Measurements from ENCODE around the gene MYL1.

The MYL1 gene

GRCh38 chr2:210288408-210288807 lies 26.6 kb downstream of the MYL1 start:
- TF ChIP-seq REST (IDR thresholded peaks at IDR 0.05; ENCODE audit: insufficient replicate concordance, low read depth) (no peak), POLR2AphosphoS5 (IDR thresholded peaks at IDR 0.05; ENCODE audit: low read depth) (no peak), GABPA (IDR thresholded peaks at IDR 0.05; ENCODE audit: low read depth) (no peak), SPI1 (IDR thresholded peaks at IDR 0.05; ENCODE audit: borderline replicate concordance, low read depth) (no peak)
- TF ChIP-seq, protein P1, sequence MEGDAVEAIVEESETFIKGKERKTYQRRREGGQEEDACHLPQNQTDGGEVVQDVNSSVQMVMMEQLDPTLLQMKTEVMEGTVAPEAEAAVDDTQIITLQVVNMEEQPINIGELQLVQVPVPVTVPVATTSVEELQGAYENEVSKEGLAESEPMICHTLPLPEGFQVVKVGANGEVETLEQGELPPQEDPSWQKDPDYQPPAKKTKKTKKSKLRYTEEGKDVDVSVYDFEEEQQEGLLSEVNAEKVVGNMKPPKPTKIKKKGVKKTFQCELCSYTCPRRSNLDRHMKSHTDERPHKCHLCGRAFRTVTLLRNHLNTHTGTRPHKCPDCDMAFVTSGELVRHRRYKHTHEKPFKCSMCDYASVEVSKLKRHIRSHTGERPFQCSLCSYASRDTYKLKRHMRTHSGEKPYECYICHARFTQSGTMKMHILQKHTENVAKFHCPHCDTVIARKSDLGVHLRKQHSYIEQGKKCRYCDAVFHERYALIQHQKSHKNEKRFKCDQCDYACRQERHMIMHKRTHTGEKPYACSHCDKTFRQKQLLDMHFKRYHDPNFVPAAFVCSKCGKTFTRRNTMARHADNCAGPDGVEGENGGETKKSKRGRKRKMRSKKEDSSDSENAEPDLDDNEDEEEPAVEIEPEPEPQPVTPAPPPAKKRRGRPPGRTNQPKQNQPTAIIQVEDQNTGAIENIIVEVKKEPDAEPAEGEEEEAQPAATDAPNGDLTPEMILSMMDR (IDR thresholded peaks at IDR 0.05; ENCODE audit: insufficient read depth, low read length): no peak
- no peak overlapping the region for H3K27ac ChIP-seq (replicated peaks)
- DNase-seq (ENCODE audit: low read depth in 1 of 2, low spot score in 1 of 2): no peak
- no peak overlapping the region for H3K4me3 ChIP-seq (replicated peaks; ENCODE audit: insufficient read depth, low read length)
- peaks cover 3% of the 10 kb centered on the region for H3K27me3 ChIP-seq (ENCODE audit: insufficient read depth, poor library complexity, severe bottlenecking)

DNA sequence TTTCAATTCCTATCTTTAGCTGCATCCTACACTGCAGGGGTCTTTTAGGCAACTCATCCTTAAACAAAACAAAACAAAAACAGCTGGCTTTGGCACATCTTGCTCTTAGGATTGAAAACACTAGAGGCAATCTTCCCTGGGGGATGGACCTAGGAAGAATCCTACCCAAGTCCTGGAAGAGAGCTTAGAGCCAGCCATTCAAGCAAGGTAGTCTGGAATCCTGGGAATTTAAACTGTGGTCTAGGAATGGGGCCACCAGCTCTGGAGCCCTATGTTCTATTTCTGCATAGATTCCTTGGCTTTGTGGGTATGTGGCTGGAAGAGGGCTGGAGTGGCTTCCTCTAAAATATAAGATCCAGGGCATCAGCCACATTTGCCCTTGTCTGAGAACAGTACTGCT lies 27.7 kb downstream of the MYL1 start:
- no peak overlapping the region for H3K4me3 ChIP-seq (replicated peaks; ENCODE audit: insufficient read depth, low read length)
- H3K27ac ChIP-seq (replicated peaks): no peak overlapping the region
- no peak for DNase-seq (ENCODE audit: low read depth in 1 of 2, low spot score in 1 of 2)
- no peak for TF ChIP-seq GABPA (IDR thresholded peaks at IDR 0.05; ENCODE audit: low read depth)
- peaks cover 3% of the 10 kb centered on the region for H3K27me3 ChIP-seq (ENCODE audit: insufficient read depth, poor library complexity, severe bottlenecking)

DNA sequence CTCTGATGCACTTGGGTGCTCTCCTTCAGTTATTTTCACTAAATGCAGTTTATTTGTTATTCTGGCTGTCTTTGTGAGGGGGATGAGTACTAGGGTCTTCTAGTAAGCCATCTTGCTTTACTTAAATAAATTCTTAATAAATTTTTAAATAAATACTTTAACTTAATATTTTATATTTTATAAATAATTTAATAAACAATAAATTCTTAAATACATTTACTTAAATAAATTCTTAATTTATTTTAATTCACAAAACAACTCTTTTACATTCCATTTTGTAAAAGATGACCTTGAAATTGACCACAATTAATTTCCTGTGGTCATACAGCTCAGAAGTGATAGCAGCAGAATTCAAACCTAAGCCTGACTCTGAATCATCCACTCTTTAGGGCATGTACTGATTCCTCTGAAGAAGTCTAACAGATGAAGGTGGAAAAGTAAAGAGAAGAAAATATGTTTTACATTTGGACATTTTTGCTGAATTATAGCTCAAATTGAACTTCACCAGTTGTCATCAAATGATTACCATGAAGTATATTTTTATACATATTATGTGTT lies 28.8 kb downstream of the MYL1 start:
- no peak overlapping the region for H3K27ac ChIP-seq (replicated peaks)
- H3K27me3 ChIP-seq (ENCODE audit: insufficient read depth, poor library complexity, severe bottlenecking): peaks cover 3% of the 10 kb centered on the region
- DNase-seq (ENCODE audit: low read depth in 1 of 2, low spot score in 1 of 2): no peak
- no peak for TF ChIP-seq SPI1 (IDR thresholded peaks at IDR 0.05; ENCODE audit: borderline replicate concordance, low read depth)
- no peak overlapping the region for H3K4me3 ChIP-seq (replicated peaks; ENCODE audit: insufficient read depth, low read length)

GRCh38 chr2:210277133-210277532 lies 37.8 kb downstream of the MYL1 start:
- no peak overlapping the region for H3K27ac ChIP-seq (replicated peaks)
- TF ChIP-seq POLR2AphosphoS5 (IDR thresholded peaks at IDR 0.05; ENCODE audit: low read depth): no peak
- TF ChIP-seq, protein P1 (IDR thresholded peaks at IDR 0.05; ENCODE audit: insufficient read depth, low read length): no peak
- TF ChIP-seq SPI1 (IDR thresholded peaks at IDR 0.05; ENCODE audit: borderline replicate concordance, low read depth): no peak
- no peak for TF ChIP-seq GABPA (IDR thresholded peaks at IDR 0.05; ENCODE audit: low read depth)
- TF ChIP-seq REST (IDR thresholded peaks at IDR 0.05; ENCODE audit: insufficient replicate concordance, low read depth): no peak
- no peaks in the 10 kb centered on the region for H3K27me3 ChIP-seq (ENCODE audit: insufficient read depth, poor library complexity, severe bottlenecking)
- no peak for DNase-seq (ENCODE audit: low read depth in 1 of 2, low spot score in 1 of 2)
- no peak overlapping the region for H3K4me3 ChIP-seq (replicated peaks; ENCODE audit: insufficient read depth, low read length)

DNA sequence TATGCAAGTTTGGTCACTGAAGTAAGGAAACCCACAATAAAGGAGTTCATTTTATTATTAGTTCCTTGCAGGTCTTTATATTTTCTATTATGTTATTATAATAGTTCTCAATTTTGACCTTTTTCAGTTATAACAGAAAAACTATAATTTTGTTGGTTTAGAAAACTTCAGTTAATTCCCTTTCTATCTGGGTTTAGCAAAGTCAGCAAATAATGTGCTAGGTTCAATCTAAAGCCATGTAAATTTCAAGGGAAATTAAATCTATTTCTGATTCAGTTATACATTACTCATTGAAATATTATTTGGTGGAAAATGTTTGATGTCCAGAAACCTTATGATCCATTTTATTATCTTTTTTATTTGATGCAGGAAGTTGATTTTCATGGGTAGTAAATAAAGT lies 43.7 kb downstream of the MYL1 start:
- no peak overlapping the region for H3K4me3 ChIP-seq (replicated peaks; ENCODE audit: insufficient read depth, low read length)
- TF ChIP-seq GABPA (IDR thresholded peaks at IDR 0.05; ENCODE audit: low read depth) (no peak), REST (IDR thresholded peaks at IDR 0.05; ENCODE audit: insufficient replicate concordance, low read depth) (no peak), POLR2AphosphoS5 (IDR thresholded peaks at IDR 0.05; ENCODE audit: low read depth) (no peak), SPI1 (IDR thresholded peaks at IDR 0.05; ENCODE audit: borderline replicate concordance, low read depth) (no peak)
- TF ChIP-seq, protein P1 (IDR thresholded peaks at IDR 0.05; ENCODE audit: insufficient read depth, low read length): no peak
- no peak overlapping the region for H3K27ac ChIP-seq (replicated peaks)
- no peaks in the 10 kb centered on the region for H3K27me3 ChIP-seq (ENCODE audit: insufficient read depth, poor library complexity, severe bottlenecking)
- DNase-seq (ENCODE audit: low read depth in 1 of 2, low spot score in 1 of 2): no peak
